IMR-90 (cell line): ENCODE measurements around the gene PTGES2. TPM values are rescaled to one million over a fixed set of nuclear protein-coding genes. Genes with fewer than 3 reads are reported as not detected.
A peak's percentile ranks its signal among the peaks of the same experiment; 100 is the strongest.

ENCODE experiments used
- ATAC-seq: fragments of 200-7000 bp; cut with Tn5 transposase; 2 replicates; pipeline ENCODE4 v1.9.1; 2020; ENCODE audit warnings: low read depth, mild to moderate bottlenecking, moderate library complexity
- BruUV-seq: library from RNA; stranded (reverse); fragments of 400-500 nt; replicated peaks from 2 replicates; lab custom pipeline; 2021; lab: Mats Ljungman, UMichigan
- CTCF ChIA-PET: fragments of 300-600 bp; formaldehyde crosslinking; extraction: SDS; loops from one replicate; lab custom pipeline; 2021; ENCODE audit warnings: antibody characterized with exemption; lab: Yijun Ruan, JAX
- POLR2A ChIA-PET: fragments of 300-600 bp; sonication (Branson Sonifier 250); formaldehyde crosslinking; loops from one replicate; lab custom pipeline; 2022; ENCODE audit warnings: antibody characterized with exemption; ENCODE audit not compliant: unreplicated experiment; lab: Charles Lee
- DNase-seq: peaks from one replicate; pipeline ENCODE4 v3.0.0; 2013
- H2AFZ ChIP-seq: replicated peaks from 2 replicates; pipeline ENCODE3; 2013; ENCODE audit warnings: low read length, mild to moderate bottlenecking; ENCODE audit not compliant: poor library complexity
- H2AK5ac ChIP-seq: 2 replicates; pipeline ENCODE4 v1.6.1; 2013; ENCODE audit warnings: low read depth, low read length, inconsistent platforms
- H2AK9ac ChIP-seq: replicated peaks from 2 replicates; pipeline ENCODE3; 2013; ENCODE audit warnings: mild to moderate bottlenecking, low read depth, low read length, moderate library complexity; ENCODE audit not compliant: poor library complexity
- H2BK120ac ChIP-seq: 2 replicates; pipeline ENCODE4 v1.6.1; 2013; ENCODE audit warnings: low read depth, low read length, inconsistent platforms
- H2BK15ac ChIP-seq: 3 replicates; pipeline ENCODE4 v1.6.1; 2013; ENCODE audit warnings: low read depth, low read length, inconsistent platforms
- H2BK20ac ChIP-seq: 2 replicates; pipeline ENCODE4 v1.6.1; 2013; ENCODE audit warnings: low read depth, mild to moderate bottlenecking, inconsistent platforms, low read length, moderate library complexity
- H2BK5ac ChIP-seq: 2 replicates; pipeline ENCODE4 v1.6.1; 2013; ENCODE audit warnings: mild to moderate bottlenecking, low read depth, low read length, inconsistent platforms; ENCODE audit not compliant: poor library complexity, severe bottlenecking
- H3K14ac ChIP-seq: replicated peaks from 2 replicates; pipeline ENCODE4 v1.6.1; 2013; ENCODE audit warnings: low read depth, low read length, inconsistent platforms
- H3K18ac ChIP-seq: 2 replicates; pipeline ENCODE4 v1.6.1; 2013; ENCODE audit warnings: low read depth, low read length, control low read depth
- H3K23ac ChIP-seq: 2 replicates; pipeline ENCODE4 v1.6.1; 2013; ENCODE audit warnings: low read depth, low read length, inconsistent platforms
- H3K27ac ChIP-seq: 2 replicates; pipeline ENCODE4 v1.5.1; 2013; ENCODE audit warnings: mild to moderate bottlenecking, control low read depth, low read length; ENCODE audit not compliant: insufficient read depth
- H3K27me3 ChIP-seq: 2 replicates; pipeline ENCODE4 v1.6.1; 2013; ENCODE audit warnings: low read length; ENCODE audit not compliant: control insufficient read depth, insufficient read depth
- H3K36me3 ChIP-seq: 2 replicates; pipeline ENCODE4 v1.6.1; 2013; ENCODE audit warnings: low read length, mixed read lengths; ENCODE audit not compliant: control insufficient read depth, insufficient read depth
- H3K4ac ChIP-seq: 2 replicates; pipeline ENCODE4 v1.6.1; 2013; ENCODE audit warnings: low read depth, low read length, inconsistent platforms
- H3K4me1 ChIP-seq: 2 replicates; pipeline ENCODE4 v1.6.1; 2013; ENCODE audit warnings: low read length, mixed read lengths; ENCODE audit not compliant: control insufficient read depth, insufficient read depth
- H3K4me2 ChIP-seq: 2 replicates; pipeline ENCODE4 v1.6.1; 2013; ENCODE audit warnings: low read depth, mild to moderate bottlenecking, control low read depth, low read length, moderate library complexity
- H3K4me3 ChIP-seq: 2 replicates; pipeline ENCODE4 v1.5.1; 2013; ENCODE audit warnings: low read depth, mild to moderate bottlenecking, control low read depth, low read length, moderate library complexity; ENCODE audit not compliant: insufficient read depth
- H3K56ac ChIP-seq: 2 replicates; pipeline ENCODE4 v1.6.1; 2013; ENCODE audit warnings: low read length, inconsistent platforms; ENCODE audit not compliant: insufficient read depth; ENCODE audit errors: extremely low read depth
- H3K79me1 ChIP-seq, 2 experiments: 2 replicates each; pipeline ENCODE4 v1.6.1; 2013; ENCODE audit warnings: low read length in 2 of 2, inconsistent platforms in 1 of 2, low read depth in 1 of 2
- H3K9ac ChIP-seq: 2 replicates; pipeline ENCODE4 v1.6.1; 2013; ENCODE audit warnings: low read depth, low read length, control low read depth
- H3K9me1 ChIP-seq: 2 replicates; pipeline ENCODE4 v1.6.1; 2013; ENCODE audit warnings: low read length, inconsistent platforms; ENCODE audit not compliant: insufficient read depth
- H3K9me3 ChIP-seq: 2 replicates; pipeline ENCODE4 v1.6.1; 2013; ENCODE audit warnings: low read length; ENCODE audit not compliant: control insufficient read depth, insufficient read depth
- H4K20me1 ChIP-seq: 2 replicates; pipeline ENCODE4 v1.6.1; 2013; ENCODE audit warnings: low read length, inconsistent platforms; ENCODE audit not compliant: insufficient read depth
- H4K5ac ChIP-seq: 2 replicates; pipeline ENCODE4 v1.6.1; 2013; ENCODE audit warnings: mild to moderate bottlenecking, low read depth, low read length, control low read depth
- H4K8ac ChIP-seq, 2 experiments: 2 replicates each; pipeline ENCODE4 v1.6.1; 2013; ENCODE audit warnings: low read depth in 2 of 2, low read length in 2 of 2, control low read depth in 1 of 2, inconsistent platforms in 1 of 2
- H4K91ac ChIP-seq: 2 replicates; pipeline ENCODE4 v1.6.1; 2013; ENCODE audit warnings: low read depth, low read length, inconsistent platforms; ENCODE audit not compliant: insufficient read depth
- BHLHE40 ChIP-seq: fragments of 150-350 bp; IDR thresholded peaks from 2 replicates; pipeline ENCODE4 v1.6.1; 2016; ENCODE audit warnings: mild to moderate bottlenecking, low read depth, low read length
- MAFK ChIP-seq: IDR thresholded peaks from 2 replicates; pipeline ENCODE4 v1.6.1; 2012; ENCODE audit warnings: low read depth, low read length, improper control_type of control experiment
- MAZ ChIP-seq: IDR thresholded peaks from 2 replicates; pipeline ENCODE4 v1.6.1; 2012; ENCODE audit warnings: low read depth, mild to moderate bottlenecking, low read length, improper control_type of control experiment, moderate library complexity, borderline replicate concordance
- MXI1 ChIP-seq: IDR thresholded peaks from 2 replicates; pipeline ENCODE4 v1.6.1; 2012; ENCODE audit warnings: low read depth, mild to moderate bottlenecking, low read length, moderate library complexity, borderline replicate concordance
- POLR2A ChIP-seq: IDR thresholded peaks from 2 replicates; pipeline ENCODE4 v1.6.1; 2012; ENCODE audit warnings: mild to moderate bottlenecking, low read depth, low read length
- RAD21 ChIP-seq: IDR thresholded peaks from 2 replicates; pipeline ENCODE4 v1.6.1; 2012; ENCODE audit warnings: low read length, improper control_type of control experiment
- SMC3 ChIP-seq: fragments of 150-350 bp; IDR thresholded peaks from 2 replicates; pipeline ENCODE4 v1.6.1; 2016; ENCODE audit warnings: low read depth, mild to moderate bottlenecking, antibody characterized with exemption, low read length, moderate library complexity
- WGBS, 2 experiments: methylation state at CpG; one replicate each; pipeline versions ENCODE4 v1.1.5 to v1.1.7; 2013; ENCODE audit warnings: missing lambda C conversion rate in 2 of 2; ENCODE audit not compliant: insufficient read length in 1 of 2; ENCODE audit errors: extremely low coverage in 2 of 2; 5-methylcytosine and 5-hydroxymethylcytosine counted together
- dilution Hi-C: fragments of 300-500 bp; cut with HindIII; formaldehyde crosslinking; loops from one replicate; pipeline ENCODE4 v1.14.3; 2018; ENCODE audit warnings: low sequenced_read_pairs; ENCODE audit not compliant: unreplicated experiment
- in situ Hi-C: fragments of 300-500 bp; cut with MboI; formaldehyde crosslinking; loops from 3 replicates; pipeline ENCODE4 v1.14.3; 2019; ENCODE audit warnings: low sequenced_read_pairs, inconsistent platforms, mixed read lengths
- intact Hi-C: fragments of 100-400 bp; cut with micrococcal nuclease; formaldehyde crosslinking; loops from 2 replicates; pipeline ENCODE4 v1.10.0; 2022
- polyA plus RNA-seq, 3 experiments: library from polyadenylated mRNA; depleted of rRNA; stranded (reverse); fragments of >200 nt; gene quantifications; 2 replicates each; pipeline ENCODE4 v1.2.3, GENCODE V29; 2012; ENCODE audit warnings: low replicate concordance in 1 of 3
- total RNA-seq: library from RNA; depleted of rRNA; stranded (reverse); fragments of >200 nt; gene quantifications from 2 replicates; pipeline ENCODE4 v1.2.3, GENCODE V29; 2012

Gene PTGES2
- total and polyA plus RNA-seq, 2 of the 4 experiments (the other 2 are of a cell fraction): 100 to 107 TPM

DNA sequence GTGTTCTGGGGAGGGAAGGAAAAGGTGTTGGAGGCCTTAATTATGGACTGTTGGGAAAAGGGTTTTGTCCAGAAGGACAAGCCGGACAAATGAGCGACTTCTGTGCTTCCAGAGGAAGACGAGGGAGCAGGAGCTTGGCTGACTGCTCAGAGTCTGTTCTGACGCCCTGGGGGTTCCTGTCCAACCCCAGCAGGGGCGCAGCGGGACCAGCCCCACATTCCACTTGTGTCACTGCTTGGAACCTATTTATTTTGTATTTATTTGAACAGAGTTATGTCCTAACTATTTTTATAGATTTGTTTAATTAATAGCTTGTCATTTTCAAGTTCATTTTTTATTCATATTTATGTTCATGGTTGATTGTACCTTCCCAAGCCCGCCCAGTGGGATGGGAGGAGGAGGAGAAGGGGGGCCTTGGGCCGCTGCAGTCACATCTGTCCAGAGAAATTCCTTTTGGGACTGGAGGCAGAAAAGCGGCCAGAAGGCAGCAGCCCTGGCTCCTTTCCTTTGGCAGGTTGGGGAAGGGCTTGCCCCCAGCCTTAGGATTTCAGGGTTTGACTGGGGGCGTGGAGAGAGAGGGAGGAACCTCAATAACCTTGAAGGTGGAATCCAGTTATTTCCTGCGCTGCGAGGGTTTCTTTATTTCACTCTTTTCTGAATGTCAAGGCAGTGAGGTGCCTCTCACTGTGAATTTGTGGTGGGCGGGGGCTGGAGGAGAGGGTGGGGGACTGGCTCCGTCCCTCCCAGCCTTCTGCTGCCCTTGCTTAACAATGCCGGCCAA is 19.1 kb downstream of the PTGES2 start:
- no peak overlapping the region for H2BK15ac ChIP-seq
- no peak overlapping the region for H3K14ac ChIP-seq
- H3K9me3 ChIP-seq: no peaks in the 10 kb centered on the region
- intact Hi-C loops (no loop called here), in situ Hi-C loops (no loop called here), dilution Hi-C loops (no loop called here)
- no peak overlapping the region for H4K8ac ChIP-seq
- DNase-seq (no peak), ATAC-seq (no peak)
- no peak overlapping the region for H3K23ac ChIP-seq
- no peak overlapping the region for H3K18ac ChIP-seq
- peaks cover 23% of the 10 kb centered on the region for H4K20me1 ChIP-seq
- H3K36me3 ChIP-seq: peaks cover 47% of the 10 kb centered on the region
- no peak overlapping the region for H3K56ac ChIP-seq
- H2AFZ ChIP-seq: no peak overlapping the region
- no peaks in the 10 kb centered on the region for H3K27me3 ChIP-seq
- H4K5ac ChIP-seq: no peak overlapping the region
- TF ChIP-seq BHLHE40 (no peak), RAD21 (no peak), MAFK (no peak), POLR2A (0 out of 2 replicates have a peak, but pooled peaks have one; percentile 8), MAZ (no peak), MXI1 (no peak), SMC3 (no peak)
- no peak overlapping the region for H2AK5ac ChIP-seq
- CTCF ChIA-PET: interaction anchor here (1.0 kb wide), 1 partner anchor 9 kb away, joined by 3 read pairs; no protein-coding TSS in a partner anchor
- POLR2A ChIA-PET: no interaction called here
- no TSS peak for BruUV-seq
- no CpG with 5 or more reads among the region's 15 CpGs for WGBS, 2 experiments
- H2BK120ac ChIP-seq: no peak overlapping the region
- no peak overlapping the region for H3K4ac ChIP-seq
- no peaks in the 10 kb centered on the region for H3K9me1 ChIP-seq
- no peak overlapping the region for H2BK20ac ChIP-seq
- H2BK5ac ChIP-seq: no peak overlapping the region
- H3K27ac ChIP-seq: no peak overlapping the region
- no peaks in the 10 kb centered on the region for H3K4me1 ChIP-seq
- H3K4me2 ChIP-seq: no peak overlapping the region
- H3K79me1 ChIP-seq: peaks cover 8 to 29% of the 10 kb centered on the region in 2 experiments; a peak in 2 of 4 replicates
- no peak overlapping the region for H3K4me3 ChIP-seq
- H4K91ac ChIP-seq: no peak overlapping the region
- no peak overlapping the region for H3K9ac ChIP-seq
- no peak overlapping the region for H2AK9ac ChIP-seq
